EL (cell line): Measurements from ENCODE around the gene AQP2.

Source experiments
- DNase-seq: peaks from one replicate; pipeline ENCODE4 v3.0.0-alpha.2; 2016

AQP2 gene

DNA sequence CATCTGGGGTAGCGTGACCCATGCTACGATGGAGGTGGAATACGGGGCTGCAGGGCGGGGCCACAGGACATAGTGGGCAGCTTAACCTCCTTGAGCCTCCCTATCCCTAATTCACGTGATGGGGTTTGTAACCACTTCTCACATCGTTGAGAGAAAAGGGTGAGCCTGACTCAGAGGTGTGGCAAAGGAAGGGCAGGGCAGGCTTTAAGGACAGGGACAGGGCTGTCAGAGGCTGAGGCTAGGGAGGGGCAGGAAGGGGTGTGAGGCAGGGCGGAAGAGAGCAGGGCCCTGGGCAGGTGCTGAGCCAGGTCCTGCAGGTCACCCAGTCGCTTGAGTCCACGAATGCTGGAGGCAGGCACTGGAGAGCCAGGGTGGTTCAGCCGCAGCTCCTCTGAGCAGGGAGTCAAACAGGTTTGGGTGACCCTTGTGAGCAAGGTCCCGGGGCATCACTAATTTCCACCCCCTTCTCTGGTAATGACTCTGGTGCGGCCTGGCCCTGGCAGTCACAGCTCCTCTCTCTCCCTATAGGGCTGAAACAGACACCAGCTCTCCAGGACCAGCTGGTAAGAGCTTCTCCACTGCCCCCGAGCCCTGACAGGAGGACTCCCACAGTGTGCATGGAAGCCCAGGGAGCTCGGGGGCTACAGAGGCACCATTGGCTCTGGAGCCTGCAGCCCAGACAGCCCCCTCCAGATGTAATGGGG is 7.5 kb upstream of the AQP2 start:
- DNase-seq, result no peak

DNA sequence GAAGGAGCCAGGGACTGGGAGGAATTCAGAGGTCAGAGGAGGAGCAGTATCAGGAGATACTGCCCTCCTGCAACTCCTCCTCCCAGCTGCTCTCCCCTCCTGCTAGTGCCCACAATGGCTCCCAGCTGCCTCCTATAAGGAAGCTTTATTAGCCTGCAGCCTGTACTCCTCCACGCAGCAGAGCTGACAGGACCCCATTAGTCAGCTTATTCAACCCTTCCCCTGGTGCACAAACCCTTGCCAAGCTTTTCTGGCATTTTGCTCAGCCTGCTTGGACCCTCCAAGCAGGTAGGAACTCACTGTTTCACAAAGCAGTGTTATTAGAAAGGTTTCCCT is 6.9 kb upstream of the AQP2 start:
- DNase-seq, result no peak

DNA sequence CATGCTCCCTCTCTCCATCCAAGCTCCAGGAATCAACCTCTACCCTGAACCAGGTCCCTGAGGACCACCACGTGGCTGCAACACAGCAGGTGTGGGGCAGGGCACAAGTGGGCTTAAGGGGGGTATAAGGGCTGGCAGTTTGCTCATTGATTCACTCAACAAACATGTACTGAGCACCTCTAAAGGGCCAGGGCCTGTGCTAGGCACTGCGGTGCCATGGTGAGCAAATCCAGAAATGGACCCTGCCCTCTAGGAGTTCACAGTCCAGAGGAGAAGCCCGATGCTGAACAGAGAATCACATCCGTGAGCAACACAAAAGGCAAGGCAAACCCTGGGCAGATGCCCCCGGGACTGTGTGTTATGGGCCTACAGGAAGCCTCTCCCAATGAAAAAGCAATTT is 6.5 kb upstream of the AQP2 start:
- no peak for DNase-seq

DNA sequence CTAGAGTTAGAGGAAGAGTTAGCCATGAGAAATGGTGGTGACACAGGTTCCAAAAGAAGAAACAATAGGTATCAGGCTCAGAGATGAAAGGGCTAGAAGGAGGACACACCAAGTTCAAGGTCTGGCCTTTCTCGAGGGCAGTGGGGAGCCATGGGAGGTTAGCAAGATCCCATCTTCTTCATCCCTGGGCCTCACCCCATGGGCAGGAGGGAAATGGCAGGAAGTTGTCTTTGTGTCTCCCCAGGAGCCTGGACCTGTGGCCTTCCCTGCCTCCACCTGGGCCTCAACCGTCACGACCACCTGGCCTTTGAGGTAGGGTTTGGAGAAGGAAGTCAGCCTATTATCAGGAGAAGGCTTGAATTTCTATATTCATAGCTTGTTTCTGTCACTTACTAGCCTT is 5.8 kb upstream of the AQP2 start:
- DNase-seq, result no peak

DNA sequence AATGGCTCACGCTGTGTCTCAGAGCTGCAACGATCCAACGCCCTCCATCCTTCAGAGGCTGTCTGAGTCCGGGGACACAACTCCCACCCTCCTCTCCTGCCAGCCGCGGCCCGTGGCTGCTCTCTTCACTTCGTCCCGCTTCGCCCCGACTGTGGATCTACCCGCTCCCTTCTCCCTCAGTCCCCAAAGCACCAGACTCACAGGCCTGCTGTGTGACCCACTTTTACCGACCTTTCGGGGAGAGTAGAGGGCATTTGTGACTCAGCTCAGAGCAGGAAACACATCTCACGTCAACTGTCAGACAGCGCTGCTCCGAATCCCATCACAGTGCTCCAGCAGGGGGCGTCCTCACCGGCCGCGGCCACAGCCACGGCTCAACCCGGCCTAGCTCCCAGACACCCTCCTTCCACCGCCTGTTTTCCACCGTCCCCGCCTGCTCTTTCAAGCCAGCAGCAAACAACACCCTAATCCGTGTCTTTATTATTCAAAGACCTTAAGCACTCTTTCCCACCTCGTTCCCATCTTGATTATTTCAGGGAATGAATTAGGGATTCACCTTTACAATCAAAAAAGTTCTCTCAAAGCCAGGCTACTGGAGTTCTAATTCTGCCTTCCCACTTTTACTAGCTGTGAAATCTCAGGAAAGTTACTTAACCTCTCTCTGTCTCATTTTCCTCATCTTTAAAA is 5.0 kb upstream of the AQP2 start:
- peak; percentile 85 for DNase-seq

DNA sequence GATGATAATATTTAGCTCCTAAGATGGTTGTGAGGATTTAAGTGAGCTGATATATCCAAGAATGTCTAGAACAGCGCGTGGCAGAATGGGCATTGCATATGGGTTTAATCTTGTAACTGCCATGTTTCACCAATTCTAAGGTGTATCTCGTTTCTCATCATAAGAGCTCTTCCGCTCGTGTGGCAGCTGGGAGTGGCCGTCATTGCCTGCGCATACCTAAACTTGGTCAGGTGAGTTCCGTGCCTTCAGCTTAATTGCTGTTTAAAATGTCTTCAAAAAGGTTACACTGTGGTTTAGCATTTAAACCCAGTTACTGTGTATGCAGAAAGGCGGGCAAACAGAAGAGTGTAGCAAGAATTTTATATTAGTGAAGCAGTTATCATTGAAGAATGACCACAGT is 4.5 kb upstream of the AQP2 start:
- no peak for DNase-seq

DNA sequence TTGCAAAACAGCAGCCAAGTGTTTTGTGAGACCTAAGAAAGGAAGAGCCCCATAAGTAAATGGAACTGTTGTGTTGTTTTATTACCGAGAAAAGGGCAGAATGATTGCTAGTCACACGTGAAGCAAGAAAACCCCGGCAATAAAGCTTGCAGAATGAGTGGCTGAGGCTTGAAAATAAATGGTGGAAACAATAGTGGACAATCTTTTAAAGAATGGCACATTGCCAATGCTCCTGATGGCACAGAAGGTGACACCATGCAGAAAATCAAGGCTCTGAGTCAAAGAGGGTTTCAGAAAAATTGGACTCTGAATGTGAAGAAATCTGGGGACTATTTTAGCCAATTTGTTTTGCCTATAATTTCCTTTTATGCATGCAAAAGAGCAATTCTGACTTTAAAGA is 4.0 kb upstream of the AQP2 start:
- DNase-seq, result no peak

DNA sequence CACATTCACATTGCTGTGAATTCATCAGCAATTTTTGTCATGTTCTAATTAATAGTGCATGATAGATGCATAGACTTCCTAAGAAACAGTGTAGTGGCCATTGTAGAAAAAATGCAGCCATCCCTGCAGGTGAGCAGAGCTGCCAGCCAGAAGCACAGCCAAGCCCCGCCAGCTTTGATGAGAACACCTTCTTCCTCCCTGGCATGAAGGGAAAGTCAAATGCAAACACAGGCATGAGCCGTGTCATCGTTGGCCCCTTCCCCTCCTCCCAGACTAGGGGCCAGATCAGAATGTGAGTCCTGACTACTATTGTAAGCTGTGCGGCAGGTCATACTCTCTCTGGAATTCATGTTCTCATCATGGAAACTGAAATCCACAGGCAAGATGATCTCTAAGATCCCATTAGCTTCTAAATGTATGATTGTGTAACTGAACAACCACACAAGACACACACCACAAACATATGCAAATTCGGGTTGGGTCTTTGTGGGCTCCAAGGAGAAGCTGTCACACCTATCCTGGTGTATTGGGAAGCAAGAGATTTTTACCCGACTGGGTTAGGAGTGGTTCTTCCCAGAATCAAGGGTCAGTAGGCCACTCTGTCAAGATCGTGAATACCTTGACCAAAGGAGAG is 2.8 kb upstream of the AQP2 start:
- no peak for DNase-seq

DNA sequence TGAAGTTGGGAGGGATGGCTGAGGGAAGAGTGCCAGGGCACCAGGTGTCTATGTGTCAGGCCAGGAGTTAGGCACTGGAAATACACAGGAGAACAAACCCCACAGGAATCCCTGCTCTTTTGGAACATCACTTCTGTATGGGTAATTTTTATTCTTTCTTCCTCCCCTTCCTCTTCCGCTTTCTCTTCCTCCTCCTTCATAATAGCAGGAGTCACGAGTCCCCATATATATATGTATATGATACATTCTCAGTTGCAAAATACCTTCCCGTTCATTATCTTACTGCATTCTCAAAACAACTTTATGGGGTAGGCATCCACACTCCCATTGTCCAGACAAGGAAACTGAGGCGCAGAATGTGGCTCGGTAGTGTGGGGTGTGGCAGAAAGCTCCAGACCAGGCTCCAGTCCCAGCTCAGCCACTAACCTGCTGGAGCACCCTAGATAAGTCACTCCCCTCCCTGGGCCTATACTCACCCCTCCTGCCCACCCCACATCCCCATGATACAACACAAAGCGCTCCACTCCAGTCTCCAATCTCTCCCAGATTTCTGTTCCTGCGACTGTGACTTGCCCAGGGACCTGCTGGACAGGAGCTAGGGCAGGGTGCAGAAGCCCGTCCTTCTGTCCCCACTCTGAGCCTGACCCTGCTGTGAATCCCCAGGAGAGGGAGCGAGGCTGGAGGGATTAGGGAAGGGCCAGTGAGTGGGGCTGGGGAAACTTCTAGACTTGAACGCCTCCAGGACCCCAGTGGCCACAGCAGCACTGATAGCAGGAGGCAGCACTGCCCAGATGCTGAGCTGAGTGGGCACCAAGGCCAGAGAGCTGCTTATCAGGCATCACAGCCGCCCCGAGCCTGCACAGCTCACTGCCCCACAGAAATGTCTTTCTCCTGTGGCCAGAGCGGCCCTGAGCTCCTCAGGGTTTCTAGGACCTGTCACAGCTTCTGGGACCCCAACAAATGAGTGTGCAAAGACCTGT is 1.4 kb upstream of the AQP2 start:
- DNase-seq, result no peak

DNA sequence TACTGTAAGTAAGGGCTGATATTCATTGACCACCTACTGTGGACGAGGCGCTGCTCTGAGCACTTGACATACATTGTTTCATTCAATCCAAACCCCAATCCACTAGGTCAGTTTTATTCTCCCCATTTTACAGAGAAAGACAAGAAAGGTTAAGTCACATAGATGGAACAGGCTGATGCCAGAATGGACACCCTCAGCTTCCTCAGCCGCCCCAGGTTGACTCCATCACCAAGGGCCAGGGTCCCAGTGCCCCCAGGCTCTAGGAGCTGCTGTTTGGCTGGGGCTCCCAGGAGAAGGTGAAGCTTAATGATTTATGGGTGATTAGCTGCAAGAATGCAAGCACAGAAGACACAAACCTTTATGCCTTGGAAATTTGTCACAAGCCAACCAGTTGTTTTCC is 671 bp upstream of the AQP2 start:
- no peak for DNase-seq

DNA sequence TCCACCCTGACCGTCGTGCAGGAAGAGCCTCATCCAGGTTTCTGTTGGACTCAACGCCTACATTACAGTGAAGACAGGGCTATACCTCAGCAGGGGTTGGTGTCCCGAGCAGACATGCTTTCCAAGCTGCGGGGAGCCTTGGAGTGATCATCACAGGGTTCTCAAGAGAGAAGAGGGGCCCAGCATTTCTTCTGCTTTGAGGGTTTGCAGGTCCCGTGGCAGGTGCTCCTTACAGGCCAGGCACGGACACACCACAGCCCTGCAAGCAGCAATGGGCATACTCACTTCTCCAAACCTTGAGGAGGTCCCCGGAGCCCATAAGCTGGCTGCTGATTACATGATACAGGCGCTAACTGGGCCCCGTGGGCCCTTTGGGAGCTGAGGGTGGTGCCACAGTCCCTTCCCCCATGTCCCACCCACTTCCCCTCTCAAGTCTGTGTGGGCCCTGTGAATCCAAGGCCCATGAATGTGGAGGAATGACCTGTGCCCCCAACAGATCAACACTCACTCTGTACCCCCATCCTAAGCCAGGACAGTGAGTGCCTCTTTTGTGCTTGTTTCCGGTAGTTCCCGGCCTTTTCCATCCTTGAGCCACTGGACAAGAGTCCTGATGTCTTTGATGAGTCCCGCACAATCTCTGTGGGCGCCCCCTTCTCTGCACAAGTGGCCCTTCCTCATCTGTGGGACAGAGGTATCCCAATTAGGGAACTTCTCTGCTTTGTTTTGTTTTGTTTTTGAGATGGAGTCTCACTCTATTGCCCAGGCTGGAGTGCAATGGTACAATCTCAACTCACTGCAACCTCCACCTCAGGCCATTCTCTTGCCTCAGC is 1.1 kb downstream of the AQP2 start:
- no peak for DNase-seq

DNA sequence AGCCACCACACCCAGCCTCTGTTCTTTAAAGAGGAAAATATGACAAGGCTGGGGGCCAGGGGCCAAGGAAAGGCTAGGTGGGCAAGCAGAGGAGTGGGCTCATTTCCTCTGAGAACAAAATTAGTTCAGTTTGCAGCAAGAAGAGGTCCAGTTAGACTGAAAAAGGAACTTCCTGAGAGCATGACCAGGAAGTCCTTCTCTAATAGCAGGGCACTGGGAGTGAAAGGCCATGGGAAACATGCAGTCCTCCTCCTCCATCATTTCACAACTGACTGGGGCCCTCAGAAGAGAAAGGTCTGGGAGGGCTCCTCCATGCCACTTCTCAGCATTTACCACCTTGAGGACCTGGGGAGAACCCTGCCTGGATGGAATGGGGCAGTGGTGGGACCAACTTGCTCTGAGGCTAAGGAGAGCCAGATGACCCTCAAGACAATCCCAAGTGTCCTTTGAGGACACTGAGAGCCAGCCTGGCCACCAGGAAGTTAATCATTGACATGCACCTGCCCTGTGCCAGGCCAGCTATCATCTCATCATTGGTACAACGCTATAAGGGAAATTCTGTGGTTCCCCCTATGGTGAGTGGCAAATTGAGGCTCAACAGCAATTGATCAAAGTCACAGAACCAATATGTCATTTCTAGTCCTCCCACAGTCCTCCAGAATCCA is 2.0 kb downstream of the AQP2 start:
- no peak for DNase-seq

DNA sequence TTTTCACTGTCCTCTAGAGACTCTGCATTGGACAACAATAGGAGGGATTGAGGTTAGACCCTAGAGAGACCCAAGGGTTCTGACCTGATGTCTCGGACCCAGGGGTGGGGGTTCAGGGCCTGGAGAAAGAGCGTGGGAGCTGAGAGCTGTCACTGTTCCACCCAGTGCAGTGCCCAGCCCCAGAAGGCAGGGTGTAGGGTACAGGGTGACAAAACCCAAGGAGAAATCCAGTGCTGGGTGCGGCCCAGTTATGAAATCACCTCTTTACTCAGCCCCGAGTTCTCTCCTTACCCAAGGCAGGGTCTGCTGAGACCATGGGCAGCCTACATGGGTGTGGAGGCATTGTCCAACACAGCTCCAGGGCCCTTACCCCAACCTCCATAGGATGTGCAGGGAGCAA is 2.6 kb downstream of the AQP2 start:
- no peak for DNase-seq

DNA sequence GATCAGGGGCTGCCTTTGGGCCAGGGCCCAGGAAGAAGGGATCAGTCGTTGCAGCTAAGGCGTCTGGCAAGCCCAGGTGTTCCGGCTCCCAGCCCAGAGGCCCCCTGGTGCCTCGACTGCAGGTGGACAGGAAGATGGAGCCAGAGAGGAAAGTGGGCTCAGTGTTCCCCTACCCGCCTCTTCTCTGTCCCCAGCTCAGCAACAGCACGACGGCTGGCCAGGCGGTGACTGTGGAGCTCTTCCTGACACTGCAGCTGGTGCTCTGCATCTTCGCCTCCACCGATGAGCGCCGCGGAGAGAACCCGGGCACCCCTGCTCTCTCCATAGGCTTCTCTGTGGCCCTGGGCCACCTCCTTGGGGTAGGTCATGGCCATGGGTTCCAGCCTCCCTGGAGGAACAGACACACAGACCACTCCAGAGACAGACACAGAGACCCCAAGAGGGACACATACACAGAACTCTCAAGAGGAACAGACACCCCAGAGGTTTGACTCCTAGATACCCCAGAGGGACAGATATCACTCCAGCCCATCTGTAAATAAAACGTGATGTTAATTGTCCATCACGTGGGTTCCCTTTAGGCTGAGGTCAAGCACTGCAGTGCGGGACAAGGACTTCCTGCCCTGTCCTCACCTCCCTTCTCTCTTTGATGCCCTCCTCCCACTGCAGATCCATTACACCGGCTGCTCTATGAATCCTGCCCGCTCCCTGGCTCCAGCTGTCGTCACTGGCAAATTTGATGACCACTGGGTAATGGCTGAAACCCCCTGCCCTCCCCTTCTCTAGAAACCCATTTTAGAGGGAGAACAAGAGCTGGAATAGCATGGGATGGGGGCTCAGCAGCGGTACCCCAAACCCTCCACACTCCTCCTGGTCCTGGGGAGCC is 3.7 kb downstream of the AQP2 start:
- no peak for DNase-seq

DNA sequence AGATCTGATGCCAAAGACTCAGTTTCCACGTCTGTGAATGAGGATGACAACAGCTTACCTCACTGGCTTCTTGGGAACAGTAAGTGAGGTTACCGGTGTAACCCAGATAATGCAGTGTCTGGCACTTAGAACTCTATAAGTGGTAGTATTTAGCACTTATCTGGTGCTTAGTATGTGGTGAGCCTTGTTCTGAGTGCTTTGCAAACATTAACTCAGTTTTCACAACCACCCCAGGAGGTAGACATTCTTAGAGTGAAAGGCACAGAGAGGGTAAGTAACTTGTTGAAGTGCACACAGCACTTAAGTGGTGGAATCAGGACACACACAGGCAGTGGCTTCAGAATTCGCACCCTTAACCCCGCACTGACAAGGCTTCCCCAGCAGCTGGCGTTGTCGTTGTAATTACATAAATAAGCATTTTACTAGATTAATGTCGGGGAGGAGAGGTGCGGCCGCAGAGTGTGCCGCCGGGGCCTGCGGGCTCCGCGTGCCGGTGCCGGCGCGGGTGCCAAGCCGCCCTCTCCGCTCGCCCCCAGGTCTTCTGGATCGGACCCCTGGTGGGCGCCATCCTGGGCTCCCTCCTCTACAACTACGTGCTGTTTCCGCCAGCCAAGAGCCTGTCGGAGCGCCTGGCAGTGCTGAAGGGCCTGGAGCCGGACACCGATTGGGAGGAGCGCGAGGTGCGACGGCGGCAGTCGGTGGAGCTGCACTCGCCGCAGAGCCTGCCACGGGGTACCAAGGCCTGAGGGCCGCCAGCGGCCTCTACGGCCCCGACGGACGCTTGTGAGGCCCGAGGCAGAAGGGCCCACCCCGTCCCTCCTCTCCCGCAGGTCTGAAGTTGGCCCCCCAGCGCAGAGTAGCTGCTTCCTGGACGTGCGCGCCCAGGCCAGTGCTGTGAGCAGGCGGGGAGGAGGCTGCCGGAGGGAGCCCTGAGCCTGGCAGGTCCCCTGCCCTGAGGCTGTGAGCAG is 4.6 kb downstream of the AQP2 start:
- no peak for DNase-seq

DNA sequence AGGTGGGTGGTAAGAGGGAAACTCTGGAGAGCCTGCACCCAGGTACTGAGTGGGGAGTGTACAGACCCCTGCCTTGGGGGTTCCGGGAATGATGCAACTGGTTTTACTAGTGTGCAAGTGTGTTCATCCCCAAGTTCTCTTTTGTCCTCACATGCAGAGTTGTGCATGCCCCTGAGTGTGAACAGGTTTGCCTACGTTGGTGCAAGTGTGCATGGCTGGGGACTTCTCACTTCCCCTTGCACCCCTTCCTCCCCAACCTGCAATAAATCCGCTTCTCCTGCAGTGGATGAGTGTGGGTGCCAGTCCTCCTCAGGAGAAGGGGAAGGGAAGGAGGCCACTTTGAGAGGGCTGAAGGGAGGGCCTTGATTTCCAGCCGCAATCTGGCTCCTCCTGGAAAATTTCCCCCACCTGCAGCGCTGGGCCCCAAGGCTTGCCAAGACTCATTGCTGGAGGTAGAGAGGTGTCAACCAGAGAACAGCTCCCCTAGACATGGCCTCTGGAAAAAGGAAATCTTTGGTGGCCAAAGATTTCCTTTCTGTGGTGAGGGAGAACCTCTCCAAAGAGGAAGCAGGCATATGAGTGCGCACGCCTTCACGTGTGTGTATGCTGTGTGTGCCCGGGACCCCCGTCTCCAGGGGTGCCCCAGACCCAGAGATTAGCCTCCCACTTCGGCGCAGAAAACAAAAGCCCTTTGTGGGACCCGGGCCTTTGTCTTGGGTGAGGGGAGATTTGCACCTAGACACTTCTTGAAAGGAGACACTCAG is 5.5 kb downstream of the AQP2 start:
- no peak for DNase-seq

DNA sequence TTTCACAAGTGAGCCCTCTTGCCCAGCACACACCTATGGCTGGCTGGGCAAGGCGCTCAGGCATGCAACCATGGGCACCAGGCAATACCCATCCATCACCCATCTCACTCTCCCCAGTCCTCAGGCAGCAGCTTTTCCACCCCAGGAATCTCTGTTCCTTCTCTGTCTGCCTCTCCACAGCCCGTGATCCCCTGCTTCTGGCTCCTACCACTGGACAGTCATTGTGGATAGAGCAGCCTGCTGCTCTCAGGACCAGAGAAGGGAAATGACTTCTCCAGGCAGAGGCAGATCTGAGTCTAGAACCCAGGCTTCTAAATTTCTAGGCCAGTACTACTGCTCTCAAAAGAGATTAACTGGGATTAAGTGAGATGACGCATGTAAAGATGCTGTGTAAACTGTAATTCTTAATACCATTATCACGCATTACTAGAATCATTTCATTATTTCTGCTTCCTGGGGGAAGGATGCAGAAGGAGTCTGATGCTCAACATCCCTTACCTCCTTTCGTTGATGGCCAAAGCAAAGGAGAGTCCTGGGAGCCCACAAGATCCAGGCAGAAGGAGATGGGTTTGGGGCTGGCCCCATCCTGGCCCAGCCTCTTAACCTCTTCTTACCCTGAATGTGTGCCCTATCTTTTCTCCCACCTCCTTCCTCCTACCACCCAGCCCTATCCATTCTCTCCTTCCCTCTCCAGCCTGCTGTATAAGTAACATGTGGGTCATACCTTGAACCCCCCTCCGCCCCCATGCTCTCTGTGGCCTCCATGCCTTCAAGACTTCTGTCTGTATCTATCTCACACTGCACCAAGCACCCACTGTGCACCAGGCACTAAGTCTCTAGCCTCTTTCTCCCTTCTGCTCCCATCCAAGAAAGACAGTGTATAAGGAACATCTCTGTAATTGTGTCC is 6.4 kb downstream of the AQP2 start:
- DNase-seq, result no peak

DNA sequence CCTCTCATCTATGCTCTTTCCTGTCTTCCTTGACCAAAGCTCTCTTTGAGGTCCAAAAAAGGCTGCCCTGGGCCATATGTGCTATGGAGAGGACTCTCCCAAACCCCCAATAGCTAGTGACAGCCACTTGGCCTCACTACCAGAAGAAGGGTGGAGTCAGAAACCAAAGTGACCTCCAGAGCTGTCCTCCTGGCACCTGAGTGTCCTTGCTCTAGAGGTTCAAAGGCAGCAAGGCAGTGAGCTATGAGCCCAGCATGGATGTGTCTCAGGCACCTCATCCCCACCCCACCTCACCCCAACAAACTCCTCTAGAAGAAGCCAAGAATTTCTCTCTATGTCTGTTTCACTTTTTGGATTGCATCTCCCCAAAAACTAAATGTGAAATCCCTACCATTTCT is 7.0 kb downstream of the AQP2 start:
- DNase-seq, result no peak
